ENCODE results near the gene DCAKD.

The DCAKD gene

DNA sequence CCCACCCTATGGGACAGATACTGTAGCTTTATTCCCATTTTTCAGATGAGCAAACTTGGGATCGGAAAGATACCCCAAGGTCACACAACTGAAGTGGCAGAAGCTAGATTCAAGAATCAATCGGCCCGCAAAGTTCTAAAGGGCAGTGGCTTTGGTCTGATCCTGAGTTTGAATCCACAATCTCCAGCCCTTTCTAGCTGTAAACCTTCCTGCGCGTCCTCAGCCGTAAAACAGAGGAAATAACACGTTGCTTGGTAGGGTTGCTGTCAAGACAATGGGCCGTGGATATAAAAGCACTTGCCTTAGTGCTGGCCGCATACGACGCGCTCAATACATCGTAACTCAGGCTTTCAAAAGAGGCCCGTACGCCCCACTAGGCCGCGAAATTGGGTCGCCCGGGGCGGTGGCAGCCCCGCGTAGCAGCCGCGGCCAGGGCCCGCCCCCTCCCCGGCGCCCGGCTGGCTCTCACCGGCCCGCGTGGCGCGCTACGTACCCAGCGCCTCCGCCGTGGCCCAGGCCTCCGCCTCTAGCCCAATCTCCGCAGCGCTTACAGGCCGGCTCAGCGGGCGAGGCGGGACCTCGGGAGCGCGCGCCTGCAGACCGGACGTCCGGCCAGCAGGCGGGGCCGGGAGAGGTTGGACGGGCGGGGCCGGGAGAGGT lies at the start of gene DCAKD:
DCAKD (minus strand) TSS at position 573 of the 660 bp plus-strand sequence. CDS start 16,747 bp downstream, outside the sequence.
- DNase-seq (ENCODE audit: low spot score) = peak; percentile 96

DNA sequence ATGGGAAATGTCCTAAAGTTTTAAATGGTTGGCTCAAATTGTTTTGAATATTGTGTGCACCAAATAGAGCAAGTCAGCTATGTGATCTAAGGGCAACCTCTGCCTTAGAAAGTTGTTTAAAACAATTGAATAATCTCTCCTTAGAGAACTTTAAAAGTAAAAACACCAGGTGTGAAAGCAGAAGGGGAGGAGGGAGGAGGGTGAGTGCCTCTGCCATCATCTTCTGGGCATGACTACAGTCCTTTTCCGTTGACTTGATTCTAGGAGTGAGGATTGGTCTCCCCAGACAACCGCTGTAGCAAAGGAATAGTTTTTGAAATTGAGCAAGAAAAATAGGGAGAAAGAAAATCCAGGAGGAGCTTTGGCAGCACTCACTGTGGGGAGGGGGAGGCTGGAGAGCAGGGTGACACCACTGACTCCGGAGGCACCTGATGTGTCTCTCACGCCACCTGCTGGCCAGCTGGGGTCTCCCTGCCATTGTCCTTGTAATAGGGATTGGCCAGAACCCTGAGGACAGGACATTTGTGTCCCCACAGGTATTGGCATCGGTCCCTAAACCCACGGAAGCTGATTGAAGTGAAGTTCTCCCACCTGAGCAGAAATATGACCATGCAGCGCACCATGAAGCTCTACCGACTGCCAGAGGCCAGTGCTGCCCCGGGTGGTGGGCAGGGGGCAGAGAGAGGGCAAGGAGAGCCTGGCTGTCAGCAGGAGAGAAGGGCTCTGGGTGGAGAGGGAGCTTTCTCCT lies 47.6 kb upstream of the DCAKD start:
- DNase-seq (ENCODE audit: low spot score) = peak; percentile 84

- no peak for DNase-seq (ENCODE audit: low spot score)
These were observed 46.8 kb upstream of the DCAKD start for GRCh38 chr17:45098081-45098868.

DNA sequence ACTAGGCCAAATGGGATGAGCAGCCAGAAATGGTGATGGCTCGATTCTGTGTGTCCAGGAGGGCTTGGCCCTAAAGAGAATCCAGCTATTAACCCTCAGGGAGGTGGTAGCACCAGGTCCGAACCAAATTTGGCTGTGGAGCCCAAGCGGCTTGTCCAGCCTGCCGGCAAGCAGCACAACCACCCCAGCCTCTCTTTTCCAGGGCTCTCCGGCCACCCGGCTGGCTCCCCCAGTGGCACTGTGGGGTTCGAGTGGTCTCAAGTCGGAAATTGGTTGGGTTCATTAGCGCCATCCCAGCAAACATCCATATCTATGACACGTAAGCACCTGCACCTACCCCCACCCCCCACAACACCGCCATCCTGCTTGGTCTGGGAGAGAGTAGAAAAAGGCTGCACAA lies 45.5 kb upstream of the DCAKD start:
- no peak for DNase-seq (ENCODE audit: low spot score)

DNA sequence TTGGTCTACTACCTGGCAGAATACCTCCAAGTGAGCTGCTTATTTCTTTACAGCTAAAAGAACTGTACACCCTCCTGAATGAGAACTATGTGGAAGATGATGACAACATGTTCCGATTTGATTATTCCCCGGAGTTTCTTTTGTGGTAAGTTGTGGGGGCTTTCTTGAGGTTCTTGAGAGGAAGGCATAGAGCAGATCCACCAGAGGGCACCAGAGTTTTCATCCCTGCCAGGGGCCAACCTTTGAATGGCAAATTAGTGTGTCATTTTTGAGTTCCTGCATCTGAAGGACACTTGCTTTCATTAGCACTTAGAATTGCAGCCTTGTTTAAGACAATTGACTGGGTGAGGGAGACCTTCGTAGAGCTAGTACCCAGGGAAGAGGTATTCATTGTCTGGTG lies 44.7 kb upstream of the DCAKD start:
- peak; percentile 39 for DNase-seq (ENCODE audit: low spot score)

DNA sequence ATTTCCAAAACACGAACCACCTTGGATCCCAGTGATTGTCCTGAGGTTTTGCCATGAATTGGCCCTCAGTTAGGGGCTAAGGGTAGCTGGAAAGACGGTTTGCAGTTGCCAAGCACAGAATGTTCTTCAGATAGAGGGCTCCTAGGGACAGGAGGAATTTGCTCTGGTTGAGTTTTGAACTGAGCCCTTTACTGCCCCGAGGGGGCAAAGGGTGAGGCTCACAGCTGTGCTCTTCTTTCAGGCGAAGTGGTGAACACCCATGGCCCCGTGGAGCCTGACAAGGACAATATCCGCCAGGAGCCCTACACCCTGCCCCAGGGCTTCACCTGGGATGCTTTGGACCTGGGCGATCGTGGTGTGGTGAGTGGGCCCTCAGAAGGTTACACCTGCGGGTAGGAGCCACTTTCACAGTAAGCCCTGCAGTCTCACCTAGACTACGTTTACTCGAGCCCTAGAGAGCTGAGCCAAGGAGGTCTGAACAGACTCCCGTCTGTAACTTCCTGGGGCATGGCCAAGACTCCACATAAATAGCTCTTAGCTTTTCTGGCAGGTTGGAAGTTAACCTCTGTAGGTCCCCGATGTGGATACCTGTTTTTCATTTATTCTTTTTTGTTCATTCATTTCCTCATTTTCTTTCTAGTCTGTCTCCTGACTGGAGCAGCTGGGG lies 42.1 kb upstream of the DCAKD start:
- DNase-seq (ENCODE audit: low spot score) = peak; percentile 13

- peak; percentile 95 for DNase-seq (ENCODE audit: low spot score)
These were observed 41.5 kb upstream of the DCAKD start for GRCh38 chr17:45092911-45093430.

DNA sequence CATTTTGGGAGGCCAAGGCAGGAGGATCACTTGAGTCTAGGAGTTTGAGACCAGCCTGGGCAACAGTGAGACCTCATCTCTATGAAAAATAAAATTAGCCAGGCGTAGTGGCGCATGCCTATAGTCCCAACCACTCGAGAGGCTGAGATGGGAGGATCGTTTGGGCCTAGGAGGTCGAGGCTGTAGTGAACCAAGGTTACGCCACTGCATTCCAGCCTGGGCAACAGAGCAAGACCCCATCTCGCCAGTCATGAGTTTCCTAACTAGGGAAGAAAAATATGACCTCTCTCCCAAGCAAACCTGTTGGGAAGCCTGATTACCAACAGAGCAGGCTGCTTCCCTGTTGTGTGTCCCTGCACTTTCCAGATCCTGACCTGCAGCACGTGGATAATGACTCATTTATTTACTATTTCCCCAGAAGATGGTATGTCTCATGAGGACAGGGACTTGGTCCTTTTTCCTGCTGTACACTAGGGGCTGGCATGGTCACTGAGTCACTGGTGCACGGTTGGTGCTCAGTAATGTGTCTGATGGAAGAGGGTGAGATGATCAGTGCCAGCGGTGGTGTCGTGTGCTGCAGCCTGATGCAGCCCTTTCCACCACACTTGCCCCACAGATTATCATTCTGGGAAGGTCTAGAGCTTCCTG lies 40.5 kb upstream of the DCAKD start:
- DNase-seq (ENCODE audit: low spot score) = peak; percentile 12

DNA sequence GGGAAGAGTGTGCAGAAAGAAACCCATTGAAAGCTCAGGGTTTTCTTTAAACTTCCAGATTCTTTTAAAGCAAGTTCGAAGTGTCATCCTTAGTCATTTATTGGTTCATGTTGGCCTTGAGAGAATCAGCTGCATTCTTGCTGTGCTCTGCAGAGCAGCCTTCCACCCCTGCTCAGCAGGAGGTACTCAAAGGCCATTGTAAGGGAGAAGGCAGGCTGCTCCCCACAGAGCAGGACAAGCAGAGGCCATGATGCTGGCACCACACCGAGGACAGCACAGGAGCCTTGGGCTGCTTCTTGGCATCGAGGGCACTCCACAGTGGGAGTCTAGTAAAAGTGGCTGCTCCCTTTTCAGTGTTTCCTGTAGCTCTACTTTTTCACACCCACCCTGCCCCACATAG lies 39.3 kb upstream of the DCAKD start:
- peak; percentile 5 for DNase-seq (ENCODE audit: low spot score)

GRCh38 chr17:45088741-45089140 lies 37.3 kb upstream of the DCAKD start:
- DNase-seq (ENCODE audit: low spot score) = no peak

GRCh38 chr17:45087978-45088377 lies 36.5 kb upstream of the DCAKD start:
- no peak for DNase-seq (ENCODE audit: low spot score)

DNA sequence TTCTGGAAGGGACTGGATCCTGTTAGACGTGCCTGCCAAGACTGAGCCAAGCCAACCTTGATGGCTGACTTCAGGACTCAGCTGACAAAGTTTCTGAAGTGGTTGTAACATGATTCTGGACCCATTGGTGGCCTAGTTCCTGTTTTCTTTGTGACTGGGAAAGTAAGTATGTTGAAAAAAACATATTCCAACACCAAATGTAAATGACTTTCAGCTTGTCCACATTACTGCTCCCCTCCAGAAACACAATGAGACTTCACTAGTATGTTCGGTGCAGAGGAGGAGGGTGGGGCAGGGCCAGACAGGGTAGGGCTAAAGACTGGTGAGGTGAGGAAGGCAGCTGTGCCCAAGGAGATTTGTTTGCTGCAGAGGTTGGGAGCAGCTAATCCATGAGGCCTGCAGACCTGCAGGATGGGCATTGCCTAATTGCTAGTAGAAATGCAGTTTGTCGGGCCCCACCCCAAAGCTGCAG lies 36.1 kb upstream of the DCAKD start:
- peak; percentile 35 for DNase-seq (ENCODE audit: low spot score)

DNA sequence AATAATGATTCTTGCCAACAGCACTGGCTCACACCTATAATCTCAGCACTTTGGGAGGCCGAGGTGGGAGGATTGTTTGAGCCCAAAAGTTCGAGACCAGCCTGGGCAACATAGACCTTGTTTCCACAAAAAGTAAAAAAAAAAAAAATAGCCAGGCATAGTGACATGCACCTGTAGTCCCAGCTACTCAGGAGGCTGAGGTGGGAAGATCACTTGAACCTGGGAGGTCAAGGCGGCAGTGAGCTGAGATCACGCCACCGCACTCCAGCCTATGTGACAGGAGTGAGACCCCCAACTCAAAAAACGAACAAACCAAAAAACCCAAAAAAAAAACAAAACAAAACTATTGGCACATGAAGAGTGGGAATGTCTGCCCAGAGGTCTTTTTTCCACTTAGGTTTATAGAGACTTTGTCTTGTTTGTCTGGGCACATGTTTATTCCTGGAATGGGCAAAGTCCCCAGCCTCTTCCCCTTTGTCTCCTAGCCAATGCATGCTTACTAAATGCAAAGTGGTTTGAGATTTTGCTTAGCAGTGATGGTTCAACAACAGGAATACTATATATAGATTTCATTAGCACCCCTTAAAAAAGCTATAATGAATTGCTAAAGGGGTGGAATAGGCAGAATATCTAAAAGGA lies 35.6 kb upstream of the DCAKD start:
- DNase-seq (ENCODE audit: low spot score) = no peak

DNA sequence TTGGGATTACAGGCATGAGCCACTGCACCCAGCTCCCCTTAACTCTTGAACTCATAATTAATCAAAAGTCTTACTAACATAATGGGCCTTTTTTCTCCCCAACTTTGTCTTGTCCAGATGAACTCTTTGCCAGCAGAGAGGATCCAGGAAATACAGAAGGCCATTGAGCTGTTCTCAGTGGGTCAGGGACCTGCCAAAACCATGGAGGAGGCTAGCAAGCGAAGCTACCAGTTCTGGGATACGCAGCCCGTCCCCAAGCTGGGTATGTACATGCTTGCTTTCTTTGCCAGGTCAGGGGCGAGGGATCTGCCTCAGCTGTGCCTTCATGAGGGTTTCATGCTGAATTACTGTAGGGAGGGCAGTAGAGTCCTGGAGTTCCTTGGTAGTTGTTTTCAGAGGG lies 35.0 kb upstream of the DCAKD start:
- DNase-seq (ENCODE audit: low spot score) = no peak

DNA sequence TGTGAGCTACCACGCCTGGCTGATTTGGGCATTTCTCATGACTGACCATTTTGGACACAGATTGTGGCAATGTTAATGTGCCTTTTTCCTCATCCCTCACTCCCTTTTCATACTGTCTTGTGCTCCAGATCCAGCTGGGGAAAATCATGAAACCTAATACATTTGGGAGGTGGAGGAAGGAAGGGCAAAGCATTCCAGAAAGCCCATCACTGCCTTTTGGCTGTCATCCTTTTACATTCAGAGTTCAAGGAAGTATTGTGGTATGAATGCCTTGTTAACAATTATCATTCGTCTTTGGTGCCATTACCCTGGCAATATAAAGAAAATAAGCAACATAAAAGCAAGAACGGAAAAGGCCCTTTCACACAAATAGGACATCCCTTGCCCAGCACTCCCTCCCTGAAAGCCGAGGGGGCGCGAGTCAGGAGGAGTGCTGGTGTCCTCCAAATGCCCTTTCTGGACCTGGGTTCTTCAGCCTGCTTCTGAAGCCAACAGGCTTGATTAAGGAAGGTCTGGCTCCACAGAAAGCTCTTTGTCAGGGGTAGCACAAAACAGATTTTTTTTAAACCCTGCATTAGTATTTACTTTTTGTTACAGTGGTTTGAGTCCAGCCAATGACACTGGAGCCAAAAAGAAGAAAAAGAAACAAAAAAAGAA lies 29.7 kb upstream of the DCAKD start:
- DNase-seq (ENCODE audit: low spot score) = no peak

- DNase-seq (ENCODE audit: low spot score) = no peak
These were observed 26.2 kb upstream of the DCAKD start for GRCh38 chr17:45077643-45078042.

DNA sequence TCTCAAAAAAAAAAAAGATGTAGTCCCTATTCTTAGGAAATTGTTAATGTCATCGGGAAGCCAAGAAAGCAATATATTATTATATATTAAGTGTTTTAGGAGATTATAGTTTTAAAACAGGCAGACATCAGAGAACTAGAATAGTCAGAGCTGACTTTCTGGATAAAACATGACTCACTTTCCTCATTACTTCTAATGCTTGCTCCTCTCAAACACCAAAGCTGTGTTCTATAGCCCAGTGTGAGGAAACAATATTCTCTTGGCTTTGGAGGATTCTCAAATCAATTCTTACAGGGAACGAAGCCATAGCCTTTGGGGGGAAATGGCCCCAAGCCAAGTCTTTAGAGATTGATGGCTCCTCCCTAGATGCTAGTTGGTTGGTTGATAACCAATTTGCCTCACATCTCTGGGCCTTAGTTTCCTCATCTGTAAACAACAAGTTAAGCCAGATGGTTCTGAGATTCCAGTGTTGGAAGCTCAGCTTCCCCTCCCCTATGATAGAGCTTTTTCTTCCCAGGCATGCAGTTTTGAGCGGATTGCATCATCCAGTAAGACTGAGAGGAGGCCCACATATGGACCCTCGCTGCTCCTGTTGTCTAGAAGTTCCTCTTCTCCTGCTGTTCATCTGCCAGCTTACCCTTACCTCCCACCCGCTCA lies 22.1 kb upstream of the DCAKD start:
- peak; percentile 58 for DNase-seq (ENCODE audit: low spot score)

GRCh38 chr17:45070809-45071208 lies 19.4 kb upstream of the DCAKD start:
- DNase-seq (ENCODE audit: low spot score) = no peak

DNA sequence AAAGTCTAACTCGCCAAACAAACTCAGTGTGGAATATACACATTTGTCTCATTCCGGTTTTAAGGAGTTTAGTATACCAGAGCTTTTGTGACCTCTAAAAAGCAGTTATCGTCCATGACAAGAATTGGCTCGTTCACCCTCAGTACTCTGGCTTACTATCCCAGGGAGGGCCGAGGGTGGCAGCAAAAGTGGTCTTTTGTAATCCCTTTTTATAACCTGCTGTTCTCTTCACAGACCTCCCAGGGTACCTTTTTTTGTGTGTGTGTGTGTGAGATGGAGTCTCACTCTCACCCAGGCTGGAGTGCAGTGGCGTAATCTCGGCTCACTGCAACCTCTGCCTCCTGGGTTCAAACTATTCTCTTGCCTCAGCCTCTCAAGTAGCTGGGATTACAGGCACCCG lies 18.6 kb upstream of the DCAKD start:
- DNase-seq (ENCODE audit: low spot score) = no peak

DNA sequence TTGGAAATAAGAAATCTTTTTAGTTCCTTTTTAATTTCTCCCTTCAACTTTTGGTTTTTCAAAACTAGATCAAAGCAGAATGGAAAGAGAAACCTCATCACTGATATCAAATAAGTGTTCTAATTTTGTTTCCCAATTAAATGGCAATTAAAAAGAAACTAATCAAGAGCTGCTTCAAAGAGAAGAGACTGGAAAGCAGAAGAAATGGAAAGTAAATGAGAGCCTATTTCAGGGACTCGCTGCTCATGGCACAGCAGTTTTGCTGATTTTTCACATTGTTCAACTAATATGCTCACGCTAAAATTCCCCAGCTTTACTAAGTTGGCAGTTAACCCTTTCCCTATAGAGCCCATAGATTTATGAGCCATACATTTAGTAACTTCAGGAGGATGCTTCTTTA lies 16.2 kb upstream of the DCAKD start:
- no peak for DNase-seq (ENCODE audit: low spot score)
